Left ventricle myocardium inferior (tissue), 1 donor: ENCODE results near the gene ARMC5. TPM values are rescaled to one million over a fixed set of nuclear protein-coding genes. Genes with fewer than 3 reads are reported as not detected.

Experiments used
- DNase-seq: peaks from one replicate; pipeline ENCODE4 v3.0.0-alpha.2; 2020
- H3K27ac ChIP-seq: fragments of 200-600 bp; replicated peaks from 2 replicates; pipeline ENCODE4 v1.8.0; 2021
- H3K27me3 ChIP-seq: fragments of 200-600 bp; 2 replicates; pipeline ENCODE4 v1.8.0; 2021; ENCODE audit warnings: low read depth
- H3K36me3 ChIP-seq: fragments of 200-600 bp; 2 replicates; pipeline ENCODE4 v1.8.0; 2021
- H3K4me1 ChIP-seq: fragments of 200-600 bp; 2 replicates; pipeline ENCODE4 v1.8.0; 2021
- H3K4me3 ChIP-seq: fragments of 200-600 bp; 2 replicates; pipeline ENCODE4 v1.8.0; 2021; ENCODE audit warnings: mild to moderate bottlenecking, moderate library complexity
- H3K9me3 ChIP-seq: fragments of 200-600 bp; replicated peaks from 2 replicates; pipeline ENCODE4 v1.8.0; 2021
- intact Hi-C: fragments of 100-400 bp; cut with micrococcal nuclease; formaldehyde crosslinking; loops from one replicate; pipeline ENCODE4 v1.11.0; 2022
- total RNA-seq: library from RNA; stranded (reverse); fragmentation: NEBNext Ultra II Directional; extraction: Animal tissue kit (Norgen Biotek cat#: 25700); gene quantifications from one replicate; pipeline ENCODE4 v1.2.1, GENCODE V29; 2021
- TF ChIP-seq, protein P1 (sequence below): fragments of 200-600 bp; IDR thresholded peaks from 2 replicates; pipeline ENCODE4 v1.8.0; 2021; ENCODE audit warnings: antibody characterized with exemption, mild to moderate bottlenecking, borderline replicate concordance
- donor health status: DM: no; HTN: yes; CAD: no; lungs with severe emphysema.

The ARMC5 gene
- total RNA-seq, 1 donor from 2014 or later: 5.8 TPM

DNA sequence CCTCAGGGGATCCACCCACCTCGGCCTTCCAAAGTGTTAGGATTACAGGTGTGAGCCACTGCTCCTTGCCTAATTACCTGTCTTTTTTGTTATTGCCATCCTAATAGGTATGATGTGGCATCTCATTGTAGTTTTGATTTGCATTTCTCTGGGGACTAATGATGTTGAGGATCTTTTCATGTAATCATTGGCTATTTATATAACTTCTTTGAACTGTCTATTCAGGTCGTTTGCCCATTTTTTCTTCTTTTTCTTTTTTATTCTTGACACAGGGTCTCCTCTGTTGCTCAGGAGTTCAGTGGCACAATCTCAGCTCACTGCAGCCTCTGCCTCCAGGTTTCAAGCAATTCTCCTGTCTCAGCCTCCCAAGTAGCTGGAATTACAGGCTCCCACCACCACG is 11.3 kb downstream of the ARMC5 start:
- TF ChIP-seq, protein P1, sequence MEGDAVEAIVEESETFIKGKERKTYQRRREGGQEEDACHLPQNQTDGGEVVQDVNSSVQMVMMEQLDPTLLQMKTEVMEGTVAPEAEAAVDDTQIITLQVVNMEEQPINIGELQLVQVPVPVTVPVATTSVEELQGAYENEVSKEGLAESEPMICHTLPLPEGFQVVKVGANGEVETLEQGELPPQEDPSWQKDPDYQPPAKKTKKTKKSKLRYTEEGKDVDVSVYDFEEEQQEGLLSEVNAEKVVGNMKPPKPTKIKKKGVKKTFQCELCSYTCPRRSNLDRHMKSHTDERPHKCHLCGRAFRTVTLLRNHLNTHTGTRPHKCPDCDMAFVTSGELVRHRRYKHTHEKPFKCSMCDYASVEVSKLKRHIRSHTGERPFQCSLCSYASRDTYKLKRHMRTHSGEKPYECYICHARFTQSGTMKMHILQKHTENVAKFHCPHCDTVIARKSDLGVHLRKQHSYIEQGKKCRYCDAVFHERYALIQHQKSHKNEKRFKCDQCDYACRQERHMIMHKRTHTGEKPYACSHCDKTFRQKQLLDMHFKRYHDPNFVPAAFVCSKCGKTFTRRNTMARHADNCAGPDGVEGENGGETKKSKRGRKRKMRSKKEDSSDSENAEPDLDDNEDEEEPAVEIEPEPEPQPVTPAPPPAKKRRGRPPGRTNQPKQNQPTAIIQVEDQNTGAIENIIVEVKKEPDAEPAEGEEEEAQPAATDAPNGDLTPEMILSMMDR: no peak
- Histone ChIP-seq H3K27me3 (no peaks in the 10 kb centered on the region), H3K4me3 (peak overlapping the region; percentile 80), H3K9me3 (no peaks in the 10 kb centered on the region), H3K27ac (peak overlapping the region; percentile 96), H3K4me1 (peaks cover 31% of the 10 kb centered on the region), H3K36me3 (peaks cover 33% of the 10 kb centered on the region)
- no peak for DNase-seq
- intact Hi-C loops: no loop called here

GRCh38 chr16:31471241-31471874 is 12.1 kb downstream of the ARMC5 start:
- H3K9me3 ChIP-seq: no peaks in the 10 kb centered on the region
- H3K27ac ChIP-seq: peak overlapping the region; percentile 96
- peaks cover 31% of the 10 kb centered on the region for H3K4me1 ChIP-seq
- peaks cover 1% of the 10 kb centered on the region for H3K27me3 ChIP-seq
- H3K4me3 ChIP-seq: peak overlapping the region; percentile 80
- TF ChIP-seq, protein P1: no peak
- H3K36me3 ChIP-seq: peaks cover 31% of the 10 kb centered on the region
- DNase-seq: no peak
- intact Hi-C loops: no loop called here

DNA sequence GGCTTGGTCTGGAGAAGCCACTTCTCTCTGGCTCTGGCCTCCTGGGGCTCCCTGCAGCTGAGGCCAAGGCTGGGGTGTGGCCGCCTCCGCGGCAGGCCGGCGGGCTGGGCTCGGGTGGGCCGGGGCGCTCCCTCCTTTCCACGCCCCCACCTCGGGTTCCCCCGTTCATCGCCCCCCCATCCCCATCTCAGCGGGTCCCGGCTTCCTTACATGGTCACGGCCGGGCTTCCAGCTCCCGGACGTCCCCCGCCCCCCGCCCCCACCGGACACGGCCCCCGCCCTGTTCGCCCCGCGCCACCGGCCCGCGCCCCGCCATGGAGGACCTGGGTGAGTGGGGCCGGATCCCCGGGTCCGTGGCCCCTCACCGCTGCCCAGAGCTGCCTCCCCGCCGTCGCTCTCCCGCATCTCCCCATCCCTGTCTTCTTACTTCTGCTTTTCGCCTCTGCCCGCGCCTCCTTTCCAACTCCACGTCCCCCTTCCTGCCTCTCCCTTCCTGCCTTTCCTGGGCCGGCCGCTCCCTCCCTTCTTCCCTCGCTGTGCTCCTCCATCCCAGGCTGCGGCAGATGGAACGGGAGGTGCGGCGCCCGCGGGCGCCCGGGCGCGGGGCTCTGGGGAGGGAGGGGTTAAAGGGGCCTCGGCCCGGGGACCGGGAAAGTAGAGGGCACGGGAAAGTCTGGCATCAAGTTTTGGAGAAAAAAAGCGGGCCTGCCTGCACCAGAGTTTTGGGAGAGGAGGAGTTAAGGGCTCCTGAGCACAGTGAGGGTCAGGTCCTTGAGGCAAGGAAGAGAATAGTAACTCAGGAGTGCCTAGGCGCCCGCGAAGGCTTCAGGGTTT is 12.8 kb downstream of the ARMC5 start, which contains the start of gene TGFB1I1:
TGFB1I1 (plus strand) TSS at position 278 of the 834 bp plus-strand sequence; CDS start at position 315, 37 bp downstream.
- Histone ChIP-seq H3K27me3 (peaks cover 5% of the 10 kb centered on the region), H3K4me1 (peaks cover 31% of the 10 kb centered on the region), H3K36me3 (peaks cover 31% of the 10 kb centered on the region), H3K27ac (peak within 1 kb of the TSS; percentile 96), H3K9me3 (no peaks in the 10 kb centered on the region), H3K4me3 (peak within 1 kb of the TSS; percentile 80)
- TF ChIP-seq, protein P1: no peak
- intact Hi-C loops: no loop called here
- DNase-seq: peak; percentile 80

DNA sequence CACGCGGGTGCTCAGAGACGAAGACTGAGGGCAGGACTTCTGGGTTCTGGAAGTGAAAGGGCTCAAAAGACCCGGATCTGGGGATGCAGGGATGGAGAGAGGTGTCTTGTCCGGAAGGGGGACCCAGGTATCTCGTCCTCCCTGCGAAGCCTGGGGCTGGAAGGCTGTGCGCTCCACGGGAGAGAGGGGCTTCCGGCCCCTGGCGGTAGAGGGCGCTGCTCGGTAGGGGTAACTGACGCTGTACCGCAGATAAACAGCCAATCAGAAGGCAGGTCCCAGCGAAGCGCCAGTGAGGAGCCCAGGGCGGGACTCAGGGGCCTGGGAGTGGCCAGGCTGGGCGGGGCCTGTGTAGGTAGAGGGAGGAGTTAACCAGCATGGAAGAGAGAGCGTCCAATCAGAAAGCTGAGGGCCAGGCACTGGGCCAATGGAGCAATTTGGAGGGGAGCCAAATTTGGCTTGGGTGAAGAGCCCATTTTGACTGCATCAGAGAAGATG is 13.5 kb downstream of the ARMC5 start:
- Histone ChIP-seq H3K27me3 (peaks cover 11% of the 10 kb centered on the region), H3K9me3 (no peaks in the 10 kb centered on the region), H3K4me1 (peaks cover 31% of the 10 kb centered on the region), H3K36me3 (peaks cover 38% of the 10 kb centered on the region), H3K27ac (peak overlapping the region; percentile 96), H3K4me3 (peak overlapping the region; percentile 80)
- intact Hi-C loops: no loop called here
- peak; percentile 88 for DNase-seq
- TF ChIP-seq, protein P1: peak; percentile 73

- Histone ChIP-seq H3K27ac (peak overlapping the region; percentile 96), H3K4me3 (peak overlapping the region; percentile 80), H3K4me1 (peaks cover 31% of the 10 kb centered on the region), H3K27me3 (peaks cover 15% of the 10 kb centered on the region), H3K9me3 (no peaks in the 10 kb centered on the region), H3K36me3 (peaks cover 43% of the 10 kb centered on the region)
- intact Hi-C loops: no loop called here
- TF ChIP-seq, protein P1: no peak
- DNase-seq: no peak
Observed at GRCh38 chr16:31473264-31473984, 14.1 kb downstream of the ARMC5 start.
